GM19023 (cell line): ENCODE measurements around the gene MTA3.

Experiments used
- ATAC-seq: cut with Tn5 transposase; IDR thresholded peaks from one replicate; pipeline ENCODE4 v1.9.1; 2021; ENCODE audit warnings: mild to moderate bottlenecking, moderate library complexity; ENCODE audit not compliant: unreplicated experiment

Gene MTA3

GRCh38 chr2:42757981-42758740, 189.7 kb downstream of the MTA3 start:
- ATAC-seq, result no peak

- no peak for ATAC-seq
These were observed 190.3 kb downstream of the MTA3 start for GRCh38 chr2:42758751-42759150.

- no peak for ATAC-seq
These were observed 193.1 kb downstream of the MTA3 start for GRCh38 chr2:42761554-42761953.

GRCh38 chr2:42762155-42762554, 193.7 kb downstream of the MTA3 start:
- no peak for ATAC-seq

- no peak for ATAC-seq
These were observed 194.7 kb downstream of the MTA3 start for GRCh38 chr2:42762823-42763804.

- ATAC-seq, result no peak
These were observed 195.7 kb downstream of the MTA3 start, which contains the start of gene OXER1 for GRCh38 chr2:42764096-42764495. Gene OXER1 (minus strand): TSS chr2:42764135. CDS start chr2:42764062, 73 bp downstream.

- no peak for ATAC-seq
These were observed 196.5 kb downstream of the MTA3 start for GRCh38 chr2:42764901-42765300.

- ATAC-seq, result no peak
These were observed 197.3 kb downstream of the MTA3 start for GRCh38 chr2:42765686-42766085.

GRCh38 chr2:42767080-42767898, 198.9 kb downstream of the MTA3 start:
- ATAC-seq, result no peak

- no peak for ATAC-seq
These were observed 199.7 kb downstream of the MTA3 start for GRCh38 chr2:42767899-42768705.

GRCh38 chr2:42768706-42769256, 200.3 kb downstream of the MTA3 start:
- ATAC-seq, result no peak

GRCh38 chr2:42769583-42770287, 201.3 kb downstream of the MTA3 start:
- ATAC-seq, result no peak

GRCh38 chr2:42770288-42771131, 202.1 kb downstream of the MTA3 start:
- ATAC-seq, result peak; percentile 69

GRCh38 chr2:42771546-42772153, 203.2 kb downstream of the MTA3 start:
- no peak for ATAC-seq

- ATAC-seq, result no peak
These were observed 206.8 kb downstream of the MTA3 start for GRCh38 chr2:42775186-42775585.

GRCh38 chr2:42775810-42776209, 207.4 kb downstream of the MTA3 start:
- ATAC-seq, result no peak

- no peak for ATAC-seq
These were observed 209.7 kb downstream of the MTA3 start for GRCh38 chr2:42777883-42778805.
